Upper lobe of right lung (tissue), 1 donor: Measurements from ENCODE around the gene MED12L. TPM values are rescaled to one million over a fixed set of nuclear protein-coding genes. Genes with fewer than 3 reads are reported as not detected.

ENCODE experiments used
- ATAC-seq: fragments of 200-7000 bp; cut with Tn5 transposase; one replicate; pipeline ENCODE4 v1.9.1; 2020; ENCODE audit warnings: mild to moderate bottlenecking, moderate library complexity
- DNase-seq: peaks from one replicate; pipeline ENCODE4 v3.0.0-alpha.2; 2020
- H3K27ac ChIP-seq: fragments of 200-600 bp; one replicate; pipeline ENCODE4 v1.8.0; 2022
- H3K27me3 ChIP-seq: fragments of 200-600 bp; one replicate; pipeline ENCODE4 v1.8.0; 2022; ENCODE audit warnings: mild to moderate bottlenecking
- H3K36me3 ChIP-seq: fragments of 200-600 bp; one replicate; pipeline ENCODE4 v1.8.0; 2022
- H3K4me1 ChIP-seq: fragments of 200-600 bp; one replicate; pipeline ENCODE4 v1.8.0; 2022
- H3K4me3 ChIP-seq: fragments of 200-600 bp; one replicate; pipeline ENCODE4 v1.8.0; 2022; ENCODE audit warnings: mild to moderate bottlenecking
- H3K9me3 ChIP-seq: fragments of 200-600 bp; one replicate; pipeline ENCODE4 v1.8.0; 2022
- intact Hi-C: fragments of 100-400 bp; cut with DNase I; formaldehyde crosslinking; loops from one replicate; pipeline ENCODE4 v1.11.0; 2022
- total RNA-seq: library from RNA; stranded (reverse); fragmentation: NEBNext Ultra II Directional; extraction: Animal tissue kit (Norgen Biotek cat#: 25700); gene quantifications from one replicate; pipeline ENCODE4 v1.2.1, GENCODE V29; 2021
- TF ChIP-seq, protein P1 (sequence below): fragments of 200-600 bp; IDR thresholded peaks from one replicate; pipeline ENCODE4 v1.8.0; 2022; ENCODE audit warnings: antibody characterized with exemption
- donor health status: DM: no; HTN: yes; CAD: no; lungs with severe emphysema.

Gene MED12L
- total RNA-seq, 1 donor from 2014 or later, result 0.69 TPM

DNA sequence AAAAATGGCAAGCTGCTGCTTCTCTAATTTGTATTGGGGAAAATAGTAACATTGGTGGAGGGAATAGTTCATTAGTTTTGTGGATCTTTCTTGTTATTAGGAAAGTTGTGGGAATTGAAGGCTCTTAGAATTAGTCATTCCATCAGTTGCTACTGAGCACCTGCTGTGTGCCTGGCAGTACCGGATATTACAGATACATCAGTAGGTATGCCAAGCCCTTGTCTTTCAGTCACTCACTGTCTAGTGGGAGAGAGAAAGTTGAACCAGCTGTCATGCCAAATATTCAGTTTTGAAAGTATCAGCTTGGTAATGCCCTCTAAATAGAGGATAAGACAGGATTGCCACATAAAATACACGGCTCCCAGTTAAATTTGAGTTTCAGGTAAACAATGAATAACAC, 342.9 kb downstream of the MED12L start:
- Histone ChIP-seq H3K9me3 (no peaks in the 10 kb centered on the region), H3K27ac (no peak overlapping the region), H3K27me3 (no peaks in the 10 kb centered on the region), H3K4me3 (no peak overlapping the region), H3K4me1 (no peaks in the 10 kb centered on the region), H3K36me3 (no peaks in the 10 kb centered on the region)
- intact Hi-C loops, result no loop called here
- ATAC-seq (no peak), DNase-seq (no peak)
- TF ChIP-seq, protein P1, sequence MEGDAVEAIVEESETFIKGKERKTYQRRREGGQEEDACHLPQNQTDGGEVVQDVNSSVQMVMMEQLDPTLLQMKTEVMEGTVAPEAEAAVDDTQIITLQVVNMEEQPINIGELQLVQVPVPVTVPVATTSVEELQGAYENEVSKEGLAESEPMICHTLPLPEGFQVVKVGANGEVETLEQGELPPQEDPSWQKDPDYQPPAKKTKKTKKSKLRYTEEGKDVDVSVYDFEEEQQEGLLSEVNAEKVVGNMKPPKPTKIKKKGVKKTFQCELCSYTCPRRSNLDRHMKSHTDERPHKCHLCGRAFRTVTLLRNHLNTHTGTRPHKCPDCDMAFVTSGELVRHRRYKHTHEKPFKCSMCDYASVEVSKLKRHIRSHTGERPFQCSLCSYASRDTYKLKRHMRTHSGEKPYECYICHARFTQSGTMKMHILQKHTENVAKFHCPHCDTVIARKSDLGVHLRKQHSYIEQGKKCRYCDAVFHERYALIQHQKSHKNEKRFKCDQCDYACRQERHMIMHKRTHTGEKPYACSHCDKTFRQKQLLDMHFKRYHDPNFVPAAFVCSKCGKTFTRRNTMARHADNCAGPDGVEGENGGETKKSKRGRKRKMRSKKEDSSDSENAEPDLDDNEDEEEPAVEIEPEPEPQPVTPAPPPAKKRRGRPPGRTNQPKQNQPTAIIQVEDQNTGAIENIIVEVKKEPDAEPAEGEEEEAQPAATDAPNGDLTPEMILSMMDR, result no peak

DNA sequence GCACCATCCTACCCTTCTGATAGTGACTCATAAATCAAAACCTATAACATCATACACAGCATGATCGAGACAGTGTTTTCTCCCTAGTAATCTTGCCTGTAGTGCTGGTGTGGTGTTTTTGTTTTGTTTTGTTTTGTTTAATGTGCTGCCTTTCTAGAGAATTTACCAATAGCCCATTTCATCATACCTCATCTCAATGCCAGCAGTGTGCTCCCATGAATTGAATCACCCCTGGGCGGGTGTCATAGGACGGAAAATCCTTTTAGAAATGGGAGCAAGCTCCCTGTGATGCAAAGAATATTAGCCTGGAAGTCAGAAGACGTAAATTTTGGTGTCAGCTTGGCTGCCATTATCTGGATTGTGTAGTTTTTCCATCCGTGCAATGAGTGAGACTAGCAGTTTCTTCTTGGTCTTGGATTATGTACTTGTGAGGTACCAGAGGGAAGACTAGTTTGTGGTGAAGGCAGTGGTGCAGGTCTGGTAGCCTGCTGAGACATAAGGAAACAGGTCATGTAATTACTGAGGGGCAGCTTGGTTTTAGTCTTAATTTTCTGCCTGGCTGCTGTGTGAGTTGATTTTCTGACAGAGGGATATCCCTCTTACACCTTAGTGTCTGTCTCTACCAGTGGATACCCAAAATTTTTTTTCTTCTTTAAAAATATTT, 345.5 kb downstream of the MED12L start:
- TF ChIP-seq, protein P1, result no peak
- ATAC-seq (no peak), DNase-seq (no peak)
- Histone ChIP-seq H3K9me3 (no peaks in the 10 kb centered on the region), H3K36me3 (no peaks in the 10 kb centered on the region), H3K4me3 (no peak overlapping the region), H3K27me3 (no peaks in the 10 kb centered on the region), H3K4me1 (no peaks in the 10 kb centered on the region), H3K27ac (no peak overlapping the region)
- intact Hi-C loops, result loop anchor here (10.0 kb wide), 1 partner anchor 414 kb away; no protein-coding TSS in a partner anchor

DNA sequence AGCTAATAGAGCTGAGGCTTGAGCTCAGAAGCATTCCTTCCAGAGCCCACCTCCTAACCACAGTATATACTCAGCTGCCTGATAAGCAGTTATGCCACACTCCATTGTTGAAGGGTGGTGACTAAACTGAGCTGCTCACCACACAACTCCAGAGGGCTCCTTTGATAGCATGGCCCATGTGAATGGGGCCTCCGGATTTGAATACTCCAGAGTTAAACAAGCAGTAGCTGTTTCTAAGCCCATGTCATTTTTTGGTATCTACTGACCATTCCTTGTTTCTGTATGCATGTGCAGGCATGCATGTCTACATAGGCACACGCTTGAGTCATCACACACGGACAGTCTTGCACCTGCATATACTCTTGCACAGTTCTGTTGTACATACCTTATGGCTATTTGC, 346.5 kb downstream of the MED12L start:
- ATAC-seq, result no peak
- Histone ChIP-seq H3K27ac (no peak overlapping the region), H3K4me3 (no peak overlapping the region), H3K9me3 (no peaks in the 10 kb centered on the region), H3K27me3 (no peaks in the 10 kb centered on the region), H3K36me3 (no peaks in the 10 kb centered on the region), H3K4me1 (no peaks in the 10 kb centered on the region)
- no peak for DNase-seq
- intact Hi-C loops, result loop anchor here (10.0 kb wide), 1 partner anchor 413 kb away; no protein-coding TSS in a partner anchor
- TF ChIP-seq, protein P1, result no peak

- no peaks in the 10 kb centered on the region for H3K27me3 ChIP-seq
- H3K27ac ChIP-seq, result no peak overlapping the region
- ATAC-seq (no peak), DNase-seq (no peak)
- intact Hi-C loops, result loop anchor here (10.0 kb wide), 1 partner anchor 412 kb away; no protein-coding TSS in a partner anchor
- no peaks in the 10 kb centered on the region for H3K4me1 ChIP-seq
- no peaks in the 10 kb centered on the region for H3K9me3 ChIP-seq
- no peak overlapping the region for H3K4me3 ChIP-seq
- TF ChIP-seq, protein P1, result no peak
- H3K36me3 ChIP-seq, result no peaks in the 10 kb centered on the region
Observed at GRCh38 chr3:151432616-151433372, 347.3 kb downstream of the MED12L start.

- no peaks in the 10 kb centered on the region for H3K36me3 ChIP-seq
Observed at GRCh38 chr3:151434151-151434890, 348.9 kb downstream of the MED12L start.

More at GRCh38 chr3:151434151-151434890, 348.9 kb downstream of the MED12L start:
- Histone ChIP-seq H3K4me3 (no peak overlapping the region), H3K27ac (no peak overlapping the region), H3K4me1 (no peaks in the 10 kb centered on the region), H3K27me3 (no peaks in the 10 kb centered on the region), H3K9me3 (no peaks in the 10 kb centered on the region)
- intact Hi-C loops, result loop anchor here (10.0 kb wide), 1 partner anchor 410 kb away; no protein-coding TSS in a partner anchor
- ATAC-seq (no peak), DNase-seq (no peak)
- TF ChIP-seq, protein P1, result no peak
